IMR-90 (cell line): ENCODE data around the gene PTGR2. TPM values are rescaled to one million over a fixed set of nuclear protein-coding genes. Genes with fewer than 3 reads are reported as not detected.

Experiments used
- ATAC-seq: fragments of 200-7000 bp; cut with Tn5 transposase; 2 replicates; pipeline ENCODE4 v1.9.1; 2020; ENCODE audit warnings: low read depth, mild to moderate bottlenecking, moderate library complexity
- BruUV-seq: library from RNA; stranded (reverse); fragments of 400-500 nt; replicated peaks from 2 replicates; lab custom pipeline; 2021; lab: Mats Ljungman, UMichigan
- CTCF ChIA-PET: fragments of 300-600 bp; formaldehyde crosslinking; extraction: SDS; loops from one replicate; lab custom pipeline; 2021; ENCODE audit warnings: antibody characterized with exemption; lab: Yijun Ruan, JAX
- POLR2A ChIA-PET: fragments of 300-600 bp; sonication (Branson Sonifier 250); formaldehyde crosslinking; loops from one replicate; lab custom pipeline; 2022; ENCODE audit warnings: antibody characterized with exemption; ENCODE audit not compliant: unreplicated experiment; lab: Charles Lee
- DNase-seq: peaks from one replicate; pipeline ENCODE4 v3.0.0; 2013
- H2AFZ ChIP-seq: replicated peaks from 2 replicates; pipeline ENCODE3; 2013; ENCODE audit warnings: low read length, mild to moderate bottlenecking; ENCODE audit not compliant: poor library complexity
- H2AK5ac ChIP-seq: 2 replicates; pipeline ENCODE4 v1.6.1; 2013; ENCODE audit warnings: low read depth, low read length, inconsistent platforms
- H2AK9ac ChIP-seq: replicated peaks from 2 replicates; pipeline ENCODE3; 2013; ENCODE audit warnings: mild to moderate bottlenecking, low read depth, low read length, moderate library complexity; ENCODE audit not compliant: poor library complexity
- H2BK120ac ChIP-seq: 2 replicates; pipeline ENCODE4 v1.6.1; 2013; ENCODE audit warnings: low read depth, low read length, inconsistent platforms
- H2BK15ac ChIP-seq: 3 replicates; pipeline ENCODE4 v1.6.1; 2013; ENCODE audit warnings: low read depth, low read length, inconsistent platforms
- H2BK20ac ChIP-seq: 2 replicates; pipeline ENCODE4 v1.6.1; 2013; ENCODE audit warnings: low read depth, mild to moderate bottlenecking, inconsistent platforms, low read length, moderate library complexity
- H2BK5ac ChIP-seq: 2 replicates; pipeline ENCODE4 v1.6.1; 2013; ENCODE audit warnings: mild to moderate bottlenecking, low read depth, low read length, inconsistent platforms; ENCODE audit not compliant: poor library complexity, severe bottlenecking
- H3K14ac ChIP-seq: replicated peaks from 2 replicates; pipeline ENCODE4 v1.6.1; 2013; ENCODE audit warnings: low read depth, low read length, inconsistent platforms
- H3K18ac ChIP-seq: 2 replicates; pipeline ENCODE4 v1.6.1; 2013; ENCODE audit warnings: low read depth, low read length, control low read depth
- H3K23ac ChIP-seq: 2 replicates; pipeline ENCODE4 v1.6.1; 2013; ENCODE audit warnings: low read depth, low read length, inconsistent platforms
- H3K27ac ChIP-seq: 2 replicates; pipeline ENCODE4 v1.5.1; 2013; ENCODE audit warnings: mild to moderate bottlenecking, control low read depth, low read length; ENCODE audit not compliant: insufficient read depth
- H3K27me3 ChIP-seq: 2 replicates; pipeline ENCODE4 v1.6.1; 2013; ENCODE audit warnings: low read length; ENCODE audit not compliant: control insufficient read depth, insufficient read depth
- H3K36me3 ChIP-seq: 2 replicates; pipeline ENCODE4 v1.6.1; 2013; ENCODE audit warnings: low read length, mixed read lengths; ENCODE audit not compliant: control insufficient read depth, insufficient read depth
- H3K4ac ChIP-seq: 2 replicates; pipeline ENCODE4 v1.6.1; 2013; ENCODE audit warnings: low read depth, low read length, inconsistent platforms
- H3K4me1 ChIP-seq: 2 replicates; pipeline ENCODE4 v1.6.1; 2013; ENCODE audit warnings: low read length, mixed read lengths; ENCODE audit not compliant: control insufficient read depth, insufficient read depth
- H3K4me2 ChIP-seq: 2 replicates; pipeline ENCODE4 v1.6.1; 2013; ENCODE audit warnings: low read depth, mild to moderate bottlenecking, control low read depth, low read length, moderate library complexity
- H3K4me3 ChIP-seq: 2 replicates; pipeline ENCODE4 v1.5.1; 2013; ENCODE audit warnings: low read depth, mild to moderate bottlenecking, control low read depth, low read length, moderate library complexity; ENCODE audit not compliant: insufficient read depth
- H3K56ac ChIP-seq: 2 replicates; pipeline ENCODE4 v1.6.1; 2013; ENCODE audit warnings: low read length, inconsistent platforms; ENCODE audit not compliant: insufficient read depth; ENCODE audit errors: extremely low read depth
- H3K79me1 ChIP-seq, 2 experiments: 2 replicates each; pipeline ENCODE4 v1.6.1; 2013; ENCODE audit warnings: low read length in 2 of 2, inconsistent platforms in 1 of 2, low read depth in 1 of 2
- H3K9ac ChIP-seq: 2 replicates; pipeline ENCODE4 v1.6.1; 2013; ENCODE audit warnings: low read depth, low read length, control low read depth
- H3K9me1 ChIP-seq: 2 replicates; pipeline ENCODE4 v1.6.1; 2013; ENCODE audit warnings: low read length, inconsistent platforms; ENCODE audit not compliant: insufficient read depth
- H3K9me3 ChIP-seq: 2 replicates; pipeline ENCODE4 v1.6.1; 2013; ENCODE audit warnings: low read length; ENCODE audit not compliant: control insufficient read depth, insufficient read depth
- H4K20me1 ChIP-seq: 2 replicates; pipeline ENCODE4 v1.6.1; 2013; ENCODE audit warnings: low read length, inconsistent platforms; ENCODE audit not compliant: insufficient read depth
- H4K5ac ChIP-seq: 2 replicates; pipeline ENCODE4 v1.6.1; 2013; ENCODE audit warnings: mild to moderate bottlenecking, low read depth, low read length, control low read depth
- H4K8ac ChIP-seq, 2 experiments: 2 replicates each; pipeline ENCODE4 v1.6.1; 2013; ENCODE audit warnings: low read depth in 2 of 2, low read length in 2 of 2, control low read depth in 1 of 2, inconsistent platforms in 1 of 2
- H4K91ac ChIP-seq: 2 replicates; pipeline ENCODE4 v1.6.1; 2013; ENCODE audit warnings: low read depth, low read length, inconsistent platforms; ENCODE audit not compliant: insufficient read depth
- BHLHE40 ChIP-seq: fragments of 150-350 bp; IDR thresholded peaks from 2 replicates; pipeline ENCODE4 v1.6.1; 2016; ENCODE audit warnings: mild to moderate bottlenecking, low read depth, low read length
- CEBPB ChIP-seq: IDR thresholded peaks from 2 replicates; pipeline ENCODE4 v1.6.1; 2012; ENCODE audit warnings: low read depth, low read length, improper control_type of control experiment
- RAD21 ChIP-seq: IDR thresholded peaks from 2 replicates; pipeline ENCODE4 v1.6.1; 2012; ENCODE audit warnings: low read length, improper control_type of control experiment
- USF2 ChIP-seq: fragments of 150-350 bp; IDR thresholded peaks from 2 replicates; pipeline ENCODE4 v1.6.1; 2017; ENCODE audit warnings: mild to moderate bottlenecking, antibody characterized with exemption, low read length, low read depth
- WGBS, 2 experiments: methylation state at CpG; one replicate each; pipeline versions ENCODE4 v1.1.5 to v1.1.7; 2013; ENCODE audit warnings: missing lambda C conversion rate in 2 of 2; ENCODE audit not compliant: insufficient read length in 1 of 2; ENCODE audit errors: extremely low coverage in 2 of 2; 5-methylcytosine and 5-hydroxymethylcytosine counted together
- dilution Hi-C: fragments of 300-500 bp; cut with HindIII; formaldehyde crosslinking; loops from one replicate; pipeline ENCODE4 v1.14.3; 2018; ENCODE audit warnings: low sequenced_read_pairs; ENCODE audit not compliant: unreplicated experiment
- in situ Hi-C: fragments of 300-500 bp; cut with MboI; formaldehyde crosslinking; loops from 3 replicates; pipeline ENCODE4 v1.14.3; 2019; ENCODE audit warnings: low sequenced_read_pairs, inconsistent platforms, mixed read lengths
- intact Hi-C: fragments of 100-400 bp; cut with micrococcal nuclease; formaldehyde crosslinking; loops from 2 replicates; pipeline ENCODE4 v1.10.0; 2022
- microRNA-seq, 2 experiments: library from miRNA; stranded (forward) in 1 of 2; unstranded in 1 of 2; fragments of 10-50 nt in 1 of 2; fragments of <30 nt in 1 of 2; gene quantifications in 1 of 2; microRNA quantifications in 1 of 2; one replicate each; pipeline versions ENCODE3 to v1.1.0; 2013 to 2020; ENCODE audit not compliant: insufficient read depth in 1 of 2, insufficient read length in 1 of 2, unreplicated experiment in 1 of 2
- polyA plus RNA-seq, 3 experiments: library from polyadenylated mRNA; depleted of rRNA; stranded (reverse); fragments of >200 nt; gene quantifications; 2 replicates each; pipeline ENCODE4 v1.2.3, GENCODE V29; 2012; ENCODE audit warnings: low replicate concordance in 1 of 3
- small RNA-seq, 5 experiments: library from RNA; depleted of rRNA; stranded (forward); fragments of <200 nt; gene quantifications; one replicate each; pipeline ENCODE3, GENCODE V24; 2012
- total RNA-seq: library from RNA; depleted of rRNA; stranded (reverse); fragments of >200 nt; gene quantifications from 2 replicates; pipeline ENCODE4 v1.2.3, GENCODE V29; 2012; rRNA removed

Gene PTGR2
- total and polyA plus RNA-seq, 2 of the 4 experiments (the other 2 are of a cell fraction), result 1.3 to 3.2 TPM

- H4K5ac ChIP-seq, result no peak overlapping the region
- H2AFZ ChIP-seq, result no peak overlapping the region
- dilution Hi-C loops, result no loop called here
- H3K4me3 ChIP-seq, result no peak overlapping the region
- ATAC-seq (peak; percentile 83), DNase-seq (peak; percentile 81)
- no peak overlapping the region for H4K91ac ChIP-seq
- no peak overlapping the region for H3K56ac ChIP-seq
- peak; percentile 36; the same call in 1 of the 2 replicates for TF ChIP-seq CEBPB
- no peak for TF ChIP-seq RAD21
- no peak for TF ChIP-seq BHLHE40
- no peak for TF ChIP-seq USF2
- WGBS, 2 experiments, result 100% methylated on average over 1 of the region's 5 CpGs; no CpG with 5 or more reads in 1 of the 2 experiments
- no peak overlapping the region for H2AK5ac ChIP-seq
- CTCF ChIA-PET, result interaction anchor here (0.6 kb wide), 2 partner anchors 90 to 122 kb away, joined by 5 read pairs; no protein-coding TSS in a partner anchor
- H3K23ac ChIP-seq, result no peak overlapping the region
- H2BK15ac ChIP-seq, result no peak overlapping the region
- H3K27me3 ChIP-seq, result no peaks in the 10 kb centered on the region
- in situ Hi-C loops, result no loop called here
- H3K9me3 ChIP-seq, result no peaks in the 10 kb centered on the region
- H3K14ac ChIP-seq, result no peak overlapping the region
- POLR2A ChIA-PET, result no interaction called here
- no TSS peak for BruUV-seq
- H3K4me1 ChIP-seq, result peaks cover 4% of the 10 kb centered on the region
- no peak overlapping the region for H3K18ac ChIP-seq
- no peak overlapping the region for H2AK9ac ChIP-seq
- H3K27ac ChIP-seq, result peak overlapping the region; percentile 49; the same call in 1 of the 2 replicates
- peaks cover 4% of the 10 kb centered on the region; the same call in 1 of the 2 replicates for H4K20me1 ChIP-seq
- H3K9me1 ChIP-seq, result no peaks in the 10 kb centered on the region
- H2BK20ac ChIP-seq, result no peak overlapping the region
- H3K4me2 ChIP-seq, result no peak overlapping the region
- no peak overlapping the region for H2BK5ac ChIP-seq
- intact Hi-C loops, result no loop called here
- H3K9ac ChIP-seq, result no peak overlapping the region
- H3K79me1 ChIP-seq, result peaks cover 21 to 22% of the 10 kb centered on the region in 2 experiments
- no peak overlapping the region for H3K4ac ChIP-seq
- peaks cover 46% of the 10 kb centered on the region for H3K36me3 ChIP-seq
- H2BK120ac ChIP-seq, result no peak overlapping the region
- no peak overlapping the region for H4K8ac ChIP-seq
Measured at GRCh38 chr14:73924337-73924736, 72.7 kb downstream of the PTGR2 start.

Small RNA genes lying within 50 kb of the gene (microRNA-seq; reads per million reads assigned to microRNA genes)
- not detected for gene AC005520.4 (ENCODE audit: insufficient read depth, insufficient read length)
- gene RF00019 (ENCODE audit: insufficient read depth, insufficient read length), result not detected

Small RNA genes lying within 50 kb of the gene (small RNA-seq; reads per million reads assigned to genes)
- 0 reads per million in 5 experiments for gene AC005520.4
- gene RF00019, result 0 reads per million in 5 experiments

Other genes starting within 250 kb of the PTGR2 start
- not detected in 2 replicates for gene ACOT6, start 239.3 kb upstream of the PTGR2 start, total RNA-seq
- gene ACOT6, start 239.3 kb upstream of the PTGR2 start, polyA plus RNA-seq (2012; rRNA removed), result not detected in 2 replicates
- 5.4 and 9.7 TPM in 2 replicates for gene DNAL1, start 206.8 kb upstream of the PTGR2 start, total RNA-seq
- gene DNAL1, start 206.8 kb upstream of the PTGR2 start, polyA plus RNA-seq (2012; rRNA removed), result 3.2 and 4.5 TPM in 2 replicates
- gene PNMA1, start 137.4 kb upstream of the PTGR2 start, total RNA-seq, result 6.5 and 7.5 TPM in 2 replicates
- gene PNMA1, start 137.4 kb upstream of the PTGR2 start, polyA plus RNA-seq (2012; rRNA removed), result 21.0 and 28.2 TPM in 2 replicates
- 73.9 and 89.1 TPM in 2 replicates for gene ZNF410, start 35.0 kb downstream of the PTGR2 start, total RNA-seq
- 22.3 and 27.9 TPM in 2 replicates for gene ZNF410, start 35.0 kb downstream of the PTGR2 start, polyA plus RNA-seq (2012; rRNA removed)
- gene FAM161B, start 98.3 kb downstream of the PTGR2 start, total RNA-seq, result 2.5 and 2.8 TPM in 2 replicates
- gene FAM161B, start 98.3 kb downstream of the PTGR2 start, polyA plus RNA-seq (2012; rRNA removed), result 1.8 and 1.9 TPM in 2 replicates
- 16.1 and 21.0 TPM in 2 replicates for gene COQ6, start 98.5 kb downstream of the PTGR2 start, total RNA-seq
- 25.7 and 28.6 TPM in 2 replicates for gene COQ6, start 98.5 kb downstream of the PTGR2 start, polyA plus RNA-seq (2012; rRNA removed)
- 6.4 and 8.1 TPM in 2 replicates for gene ENTPD5, start 167.5 kb downstream of the PTGR2 start, total RNA-seq
- 5.8 and 7.3 TPM in 2 replicates for gene ENTPD5, start 167.5 kb downstream of the PTGR2 start, polyA plus RNA-seq (2012; rRNA removed)
- 1.6 and 1.7 TPM in 2 replicates for gene BBOF1, start 167.5 kb downstream of the PTGR2 start, total RNA-seq
- gene BBOF1, start 167.5 kb downstream of the PTGR2 start, polyA plus RNA-seq (2012; rRNA removed), result 0.95 and 1.6 TPM in 2 replicates
- 11.9 and 15.1 TPM in 2 replicates for gene ALDH6A1, start 232.6 kb downstream of the PTGR2 start, total RNA-seq
- 4.5 and 6.0 TPM in 2 replicates for gene ALDH6A1, start 232.6 kb downstream of the PTGR2 start, polyA plus RNA-seq (2012; rRNA removed)
- gene LIN52, start 233.1 kb downstream of the PTGR2 start, total RNA-seq, result 8.3 and 11.5 TPM in 2 replicates
- 5.5 and 6.1 TPM in 2 replicates for gene LIN52, start 233.1 kb downstream of the PTGR2 start, polyA plus RNA-seq (2012; rRNA removed)